Hepatocyte (in vitro differentiated cells): ENCODE data around the gene EPHA5. TPM values are rescaled to one million over a fixed set of nuclear protein-coding genes. Genes with fewer than 3 reads are reported as not detected.

Source experiments
- DNase-seq: peaks from one replicate; pipeline ENCODE4 v3.0.0-alpha.2; 2016; ENCODE audit warnings: low spot score
- H2AFZ ChIP-seq: fragments of 200-600 bp; sonication (generic); 2 replicates; pipeline ENCODE4 v1.6.0; 2016; ENCODE audit warnings: antibody characterized with exemption, mild to moderate bottlenecking
- H3K27ac ChIP-seq: fragments of 200-600 bp; sonication (generic); 2 replicates; pipeline ENCODE4 v1.5.1; 2016; ENCODE audit warnings: mild to moderate bottlenecking
- H3K27me3 ChIP-seq: fragments of 200-600 bp; sonication (generic); 2 replicates; pipeline ENCODE4 v1.6.1; 2016
- H3K36me3 ChIP-seq: fragments of 200-600 bp; sonication (generic); replicated peaks from 2 replicates; pipeline ENCODE4 v1.5.1; 2016; ENCODE audit warnings: low read depth; ENCODE audit not compliant: insufficient read depth
- H3K4me1 ChIP-seq: fragments of 200-600 bp; sonication (generic); 2 replicates; pipeline ENCODE4 v1.5.1; 2016; ENCODE audit warnings: mild to moderate bottlenecking, moderate library complexity; ENCODE audit not compliant: insufficient read depth
- H3K4me2 ChIP-seq: fragments of 200-600 bp; sonication (generic); 2 replicates; pipeline ENCODE4 v1.6.0; 2016
- H3K4me3 ChIP-seq: fragments of 200-600 bp; sonication (generic); 2 replicates; pipeline ENCODE4 v1.5.1; 2016; ENCODE audit warnings: mild to moderate bottlenecking
- H3K79me2 ChIP-seq: fragments of 200-600 bp; sonication (generic); 2 replicates; pipeline ENCODE4 v1.6.0; 2017; ENCODE audit warnings: mild to moderate bottlenecking
- H3K9me2 ChIP-seq: fragments of 200-600 bp; sonication (generic); replicated peaks from 2 replicates; pipeline ENCODE4 v1.6.0; 2017; ENCODE audit warnings: mild to moderate bottlenecking; ENCODE audit not compliant: insufficient read depth
- H3K9me3 ChIP-seq: fragments of 200-600 bp; sonication (generic); 2 replicates; pipeline ENCODE4 v1.5.1; 2016; ENCODE audit warnings: low read depth, mild to moderate bottlenecking
- H4K20me1 ChIP-seq: fragments of 200-600 bp; sonication (generic); 2 replicates; pipeline ENCODE4 v1.6.0; 2016; ENCODE audit warnings: mild to moderate bottlenecking; ENCODE audit not compliant: insufficient read depth, poor library complexity, severe bottlenecking
- EZH2 ChIP-seq: fragments of 200-600 bp; sonication (generic); IDR thresholded peaks from 2 replicates; pipeline ENCODE4 v1.6.1; 2016; ENCODE audit warnings: antibody characterized with exemption, mild to moderate bottlenecking, borderline replicate concordance
- EZH2phosphoT487 ChIP-seq: fragments of 200-600 bp; sonication (generic); IDR thresholded peaks from one replicate; pipeline ENCODE4 v1.6.1; 2018; ENCODE audit warnings: antibody characterized with exemption, mild to moderate bottlenecking, low read depth, moderate library complexity; ENCODE audit not compliant: unreplicated experiment, severe bottlenecking
- WGBS: methylation state at CpG from one replicate; pipeline ENCODE4 v1.1.6; 2016; ENCODE audit warnings: low lambda C conversion rate; ENCODE audit errors: missing lambda C conversion rate; 5-methylcytosine and 5-hydroxymethylcytosine counted together
- polyA plus RNA-seq: library from polyadenylated mRNA; unstranded; fragments of >200 nt; fragmentation: Nextera tagmentation; extraction: Ambion mirVana; gene quantifications from 2 replicates; pipeline ENCODE4 v1.2.1, GENCODE V29; 2016
- total RNA-seq: library from RNA; depleted of rRNA; stranded (reverse); fragments of >200 nt; gene quantifications from 2 replicates; pipeline ENCODE4 v1.2.3, GENCODE V29; 2014
- TF ChIP-seq, protein P1 (sequence below): fragments of 200-600 bp; sonication (generic); IDR thresholded peaks from 2 replicates; pipeline ENCODE4 v1.5.1; 2016; ENCODE audit warnings: antibody characterized with exemption, mild to moderate bottlenecking; ENCODE audit not compliant: poor library complexity

The EPHA5 gene
- total and polyA plus RNA-seq, 2 experiments from 2014 or later, result 0.05 to 0.63 TPM

DNA sequence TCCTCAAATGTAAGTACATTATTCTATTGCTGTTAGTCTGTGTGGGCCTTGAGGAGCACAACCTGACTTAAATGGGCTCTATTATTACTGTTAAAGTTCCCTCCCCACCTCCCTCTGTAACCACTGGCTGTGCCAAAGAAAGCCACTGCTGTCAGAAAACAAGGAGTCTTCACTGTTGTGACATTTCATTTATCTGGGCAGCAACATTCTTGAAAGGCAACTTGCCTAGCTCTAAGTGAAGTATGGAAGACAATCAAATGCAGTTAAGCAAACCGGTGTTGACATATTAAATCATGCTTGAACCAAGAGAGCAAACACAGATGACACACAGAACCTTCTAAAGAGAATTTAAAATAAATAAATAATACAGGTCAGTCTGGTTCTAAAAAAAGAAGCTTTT, 81.0 kb downstream of the EPHA5 start:
- Histone ChIP-seq H2AFZ (no peak overlapping the region), H3K27me3 (no peaks in the 10 kb centered on the region), H3K79me2 (no peaks in the 10 kb centered on the region), H3K4me1 (no peaks in the 10 kb centered on the region), H3K9me3 (no peaks in the 10 kb centered on the region), H4K20me1 (no peaks in the 10 kb centered on the region), H3K9me2 (no peaks in the 10 kb centered on the region), H3K36me3 (no peaks in the 10 kb centered on the region), H3K4me2 (no peak overlapping the region), H3K4me3 (no peak overlapping the region), H3K27ac (no peak overlapping the region)
- DNase-seq, result no peak
- TF ChIP-seq, protein P1, sequence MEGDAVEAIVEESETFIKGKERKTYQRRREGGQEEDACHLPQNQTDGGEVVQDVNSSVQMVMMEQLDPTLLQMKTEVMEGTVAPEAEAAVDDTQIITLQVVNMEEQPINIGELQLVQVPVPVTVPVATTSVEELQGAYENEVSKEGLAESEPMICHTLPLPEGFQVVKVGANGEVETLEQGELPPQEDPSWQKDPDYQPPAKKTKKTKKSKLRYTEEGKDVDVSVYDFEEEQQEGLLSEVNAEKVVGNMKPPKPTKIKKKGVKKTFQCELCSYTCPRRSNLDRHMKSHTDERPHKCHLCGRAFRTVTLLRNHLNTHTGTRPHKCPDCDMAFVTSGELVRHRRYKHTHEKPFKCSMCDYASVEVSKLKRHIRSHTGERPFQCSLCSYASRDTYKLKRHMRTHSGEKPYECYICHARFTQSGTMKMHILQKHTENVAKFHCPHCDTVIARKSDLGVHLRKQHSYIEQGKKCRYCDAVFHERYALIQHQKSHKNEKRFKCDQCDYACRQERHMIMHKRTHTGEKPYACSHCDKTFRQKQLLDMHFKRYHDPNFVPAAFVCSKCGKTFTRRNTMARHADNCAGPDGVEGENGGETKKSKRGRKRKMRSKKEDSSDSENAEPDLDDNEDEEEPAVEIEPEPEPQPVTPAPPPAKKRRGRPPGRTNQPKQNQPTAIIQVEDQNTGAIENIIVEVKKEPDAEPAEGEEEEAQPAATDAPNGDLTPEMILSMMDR, result no peak
- TF ChIP-seq EZH2phosphoT487 (no peak), EZH2 (no peak)
- 88% methylated on average over 1 of the region's 1 CpG for WGBS

DNA sequence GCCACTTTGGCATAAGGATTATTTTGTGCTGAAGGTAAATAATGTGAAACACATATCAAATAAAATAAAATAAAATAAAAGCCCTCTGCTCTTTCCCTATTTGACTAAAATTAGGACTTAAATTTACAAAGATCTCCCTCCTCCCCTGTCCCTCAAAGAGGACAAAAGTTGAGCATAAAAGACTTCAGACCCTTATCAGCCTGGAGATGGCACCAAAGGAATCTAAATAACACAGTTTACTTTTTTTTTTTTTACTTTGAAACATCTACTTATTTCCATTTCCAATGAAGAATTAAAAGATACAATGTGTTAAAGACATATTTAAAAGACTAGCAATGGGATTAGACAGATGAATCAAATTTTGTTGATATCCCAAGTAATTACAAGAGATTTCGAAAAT, 89.7 kb downstream of the EPHA5 start:
- TF ChIP-seq EZH2 (no peak), EZH2phosphoT487 (no peak)
- TF ChIP-seq, protein P1, result peak; percentile 6
- Histone ChIP-seq H4K20me1 (no peaks in the 10 kb centered on the region), H3K4me1 (no peaks in the 10 kb centered on the region), H2AFZ (no peak overlapping the region), H3K4me2 (no peak overlapping the region), H3K4me3 (no peak overlapping the region), H3K9me2 (no peaks in the 10 kb centered on the region), H3K9me3 (no peaks in the 10 kb centered on the region), H3K27ac (no peak overlapping the region), H3K36me3 (no peaks in the 10 kb centered on the region), H3K27me3 (no peaks in the 10 kb centered on the region), H3K79me2 (no peaks in the 10 kb centered on the region)
- no peak for DNase-seq
- 79% methylated on average over 1 of the region's 1 CpG for WGBS

DNA sequence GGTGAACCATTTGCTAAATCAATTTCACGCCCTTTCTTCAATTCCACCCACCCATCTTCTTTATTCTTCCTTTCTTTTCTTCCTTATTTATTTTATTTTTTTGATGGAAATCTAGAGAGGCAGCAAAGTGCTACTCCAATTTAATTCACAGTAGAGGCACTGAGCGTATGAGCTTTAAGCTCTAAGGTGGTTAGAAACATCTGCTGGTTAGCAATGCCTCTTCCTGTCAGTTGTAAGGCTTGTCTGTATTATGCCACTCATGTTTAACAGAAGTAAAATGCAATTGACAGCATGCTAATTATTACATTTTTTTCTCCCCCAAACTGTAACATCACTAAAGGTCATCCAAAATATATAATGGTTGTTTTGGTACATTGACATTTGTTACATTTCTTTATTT, 103.8 kb downstream of the EPHA5 start:
- no peak overlapping the region for H3K4me3 ChIP-seq
- WGBS, result 89% methylated on average over 2 of the region's 2 CpGs
- no peak for DNase-seq
- H3K4me2 ChIP-seq, result no peak overlapping the region
- H3K27me3 ChIP-seq, result no peaks in the 10 kb centered on the region
- no peaks in the 10 kb centered on the region for H3K4me1 ChIP-seq
- H3K9me2 ChIP-seq, result no peaks in the 10 kb centered on the region
- H3K79me2 ChIP-seq, result no peaks in the 10 kb centered on the region
- H2AFZ ChIP-seq, result no peak overlapping the region
- H3K36me3 ChIP-seq, result no peaks in the 10 kb centered on the region
- H4K20me1 ChIP-seq, result no peaks in the 10 kb centered on the region
- TF ChIP-seq EZH2 (no peak), EZH2phosphoT487 (no peak)
- TF ChIP-seq, protein P1, result no peak
- no peaks in the 10 kb centered on the region for H3K9me3 ChIP-seq
- no peak overlapping the region for H3K27ac ChIP-seq

DNA sequence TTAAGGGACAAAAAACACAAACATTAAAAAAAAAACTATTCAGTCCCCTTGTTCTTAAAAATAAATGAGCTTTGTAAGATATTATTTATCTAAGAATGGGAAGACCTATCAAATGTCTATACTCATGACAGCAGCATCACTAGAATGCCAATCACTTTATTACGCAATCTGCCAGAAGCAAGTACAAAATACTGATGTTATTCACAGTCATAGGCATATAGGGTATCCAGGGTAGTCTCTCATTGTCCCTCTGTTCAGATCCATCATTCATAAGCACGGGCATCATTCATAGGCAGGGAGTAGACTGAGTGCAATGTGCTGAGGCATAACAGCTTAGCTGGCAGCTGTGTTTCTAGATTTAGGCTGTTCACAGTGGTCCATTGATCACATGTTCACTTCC, 109.1 kb downstream of the EPHA5 start:
- no peak for TF ChIP-seq EZH2phosphoT487
- no peak for TF ChIP-seq EZH2
- TF ChIP-seq, protein P1, result no peak
- Histone ChIP-seq H3K9me3 (no peaks in the 10 kb centered on the region), H3K27me3 (no peaks in the 10 kb centered on the region), H3K27ac (no peak overlapping the region), H3K4me3 (no peak overlapping the region), H4K20me1 (no peaks in the 10 kb centered on the region), H3K36me3 (no peaks in the 10 kb centered on the region), H2AFZ (no peak overlapping the region), H3K9me2 (no peaks in the 10 kb centered on the region), H3K4me1 (no peaks in the 10 kb centered on the region), H3K79me2 (no peaks in the 10 kb centered on the region), H3K4me2 (no peak overlapping the region)
- no peak for DNase-seq
- WGBS, result 87% methylated on average over 2 of the region's 2 CpGs
